Measurements from ENCODE around the gene ACKR4. TPM values are rescaled to one million over a fixed set of nuclear protein-coding genes. Genes with fewer than 3 reads are reported as not detected.

Gene ACKR4
- total and polyA plus RNA-seq, 2 donors from 2014 or later, result 1.0 to 1.1 TPM

DNA sequence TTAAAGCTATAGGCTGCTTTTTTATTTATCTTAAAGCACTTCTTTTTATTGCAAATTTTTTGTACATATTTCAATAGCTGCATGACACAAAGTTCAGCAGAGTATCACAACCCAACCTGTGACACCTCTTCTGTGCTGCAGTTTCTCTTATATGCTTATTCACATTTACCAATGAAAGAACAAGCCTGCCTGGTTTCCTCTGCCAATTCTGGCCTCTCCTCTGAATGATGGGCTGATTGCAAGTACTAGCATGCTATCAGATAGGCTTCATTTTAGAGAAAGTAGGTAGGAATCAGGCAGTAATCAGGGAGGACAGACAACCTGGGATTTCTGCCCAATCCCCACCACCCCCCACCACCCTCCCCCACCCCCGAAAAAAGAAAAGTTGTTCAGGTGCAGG, 26.6 kb downstream of the ACKR4 start:
- DNase-seq (no peak), FAIRE-seq (no peak)
- H3K36me3 ChIP-seq (ENCODE audit: control insufficient read depth in 2 of 3, insufficient read depth in 3 of 3, low read length in 3 of 3), result peaks cover 0 to 18% (median 16%) of the 10 kb centered on the region in 3 donors
- no peak overlapping the region for H3K27ac ChIP-seq (ENCODE audit: low read depth in 2 of 2, low read length in 2 of 2)
- TF ChIP-seq, protein P1, sequence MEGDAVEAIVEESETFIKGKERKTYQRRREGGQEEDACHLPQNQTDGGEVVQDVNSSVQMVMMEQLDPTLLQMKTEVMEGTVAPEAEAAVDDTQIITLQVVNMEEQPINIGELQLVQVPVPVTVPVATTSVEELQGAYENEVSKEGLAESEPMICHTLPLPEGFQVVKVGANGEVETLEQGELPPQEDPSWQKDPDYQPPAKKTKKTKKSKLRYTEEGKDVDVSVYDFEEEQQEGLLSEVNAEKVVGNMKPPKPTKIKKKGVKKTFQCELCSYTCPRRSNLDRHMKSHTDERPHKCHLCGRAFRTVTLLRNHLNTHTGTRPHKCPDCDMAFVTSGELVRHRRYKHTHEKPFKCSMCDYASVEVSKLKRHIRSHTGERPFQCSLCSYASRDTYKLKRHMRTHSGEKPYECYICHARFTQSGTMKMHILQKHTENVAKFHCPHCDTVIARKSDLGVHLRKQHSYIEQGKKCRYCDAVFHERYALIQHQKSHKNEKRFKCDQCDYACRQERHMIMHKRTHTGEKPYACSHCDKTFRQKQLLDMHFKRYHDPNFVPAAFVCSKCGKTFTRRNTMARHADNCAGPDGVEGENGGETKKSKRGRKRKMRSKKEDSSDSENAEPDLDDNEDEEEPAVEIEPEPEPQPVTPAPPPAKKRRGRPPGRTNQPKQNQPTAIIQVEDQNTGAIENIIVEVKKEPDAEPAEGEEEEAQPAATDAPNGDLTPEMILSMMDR (IDR thresholded peaks at IDR 0.05; ENCODE audit: borderline replicate concordance, extremely low read depth, insufficient read depth), result no peak
- no peaks in the 10 kb centered on the region for H3K4me1 ChIP-seq (ENCODE audit: control insufficient read depth in 2 of 3, insufficient read depth in 2 of 3, low read depth in 1 of 3, low read length in 3 of 3)
- no peak overlapping the region for H3K9ac ChIP-seq (ENCODE audit: low read length in 3 of 3)
- H3K4me3 ChIP-seq (ENCODE audit: low read length in 3 of 3), result no peak overlapping the region
- H3K27me3 ChIP-seq (ENCODE audit: control insufficient read depth, insufficient read depth, low read length), result no peaks in the 10 kb centered on the region
- intact Hi-C loops (cut with DNase I), result no loop called here
- H3K9me3 ChIP-seq (ENCODE audit: control insufficient read depth in 2 of 3, insufficient read depth in 1 of 3, low read length in 3 of 3), result no peaks in the 10 kb centered on the region

DNA sequence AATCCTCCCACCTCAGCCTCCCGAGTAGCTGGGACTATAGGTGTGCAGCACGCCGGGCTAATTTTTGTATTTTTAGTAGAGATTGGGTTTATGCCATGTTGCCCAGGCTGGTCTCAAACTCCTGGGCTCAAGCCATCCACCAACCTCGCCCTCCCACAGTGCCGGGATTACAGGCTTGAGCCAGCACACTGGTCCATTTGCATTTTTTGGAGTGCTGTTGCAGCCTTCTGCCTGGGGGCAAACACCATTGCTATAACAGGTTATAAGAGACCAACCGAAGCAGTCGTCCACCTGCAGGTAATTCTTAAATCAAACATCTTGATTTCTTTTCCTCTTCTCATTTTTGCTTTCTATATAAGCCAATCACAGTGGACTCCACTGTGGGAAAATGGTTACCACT, 27.7 kb downstream of the ACKR4 start:
- Histone ChIP-seq H3K4me3 (ENCODE audit: low read length in 3 of 3) (no peak overlapping the region), H3K27ac (ENCODE audit: low read depth in 2 of 2, low read length in 2 of 2) (no peak overlapping the region), H3K27me3 (ENCODE audit: control insufficient read depth, insufficient read depth, low read length) (no peaks in the 10 kb centered on the region), H3K9me3 (ENCODE audit: control insufficient read depth in 2 of 3, insufficient read depth in 1 of 3, low read length in 3 of 3) (no peaks in the 10 kb centered on the region), H3K9ac (ENCODE audit: low read length in 3 of 3) (no peak overlapping the region), H3K4me1 (ENCODE audit: control insufficient read depth in 2 of 3, insufficient read depth in 2 of 3, low read depth in 1 of 3, low read length in 3 of 3) (no peaks in the 10 kb centered on the region), H3K36me3 (ENCODE audit: control insufficient read depth in 2 of 3, insufficient read depth in 3 of 3, low read length in 3 of 3) (peaks cover 0 to 18% (median 17%) of the 10 kb centered on the region in 3 donors)
- no peak for DNase-seq
- no peak for FAIRE-seq
- TF ChIP-seq, protein P1 (IDR thresholded peaks at IDR 0.05; ENCODE audit: borderline replicate concordance, extremely low read depth, insufficient read depth), result no peak
- intact Hi-C loops (cut with DNase I), result no loop called here

DNA sequence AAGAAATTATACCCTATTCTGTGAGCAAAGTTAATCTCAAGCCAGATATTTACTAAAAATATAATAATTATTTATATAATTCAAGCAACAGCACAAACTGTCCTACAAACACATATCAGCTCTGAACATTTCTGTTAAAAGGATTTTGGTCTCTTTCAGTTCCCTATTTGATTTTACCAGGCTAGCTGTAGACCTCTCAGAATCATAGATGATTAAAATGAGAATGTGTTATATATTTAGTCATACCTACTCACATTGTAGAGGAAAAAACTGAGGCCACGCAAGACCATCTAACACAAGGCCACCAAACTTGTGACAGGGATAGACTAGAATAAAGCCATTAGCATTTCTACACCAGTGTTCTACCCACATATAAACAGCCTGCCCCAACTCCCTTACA, 28.5 kb downstream of the ACKR4 start:
- intact Hi-C loops (cut with DNase I), result no loop called here
- no peak for FAIRE-seq

More for the DNA sequence above, 28.5 kb downstream of the ACKR4 start:
- no peaks in the 10 kb centered on the region for H3K9me3 ChIP-seq (ENCODE audit: control insufficient read depth in 2 of 3, insufficient read depth in 1 of 3, low read length in 3 of 3)
- no peaks in the 10 kb centered on the region for H3K4me1 ChIP-seq (ENCODE audit: control insufficient read depth in 2 of 3, insufficient read depth in 2 of 3, low read depth in 1 of 3, low read length in 3 of 3)
- no peak overlapping the region for H3K4me3 ChIP-seq (ENCODE audit: low read length in 3 of 3)
- no peaks in the 10 kb centered on the region for H3K27me3 ChIP-seq (ENCODE audit: control insufficient read depth, insufficient read depth, low read length)
- H3K27ac ChIP-seq (ENCODE audit: low read depth in 2 of 2, low read length in 2 of 2), result no peak overlapping the region
- H3K36me3 ChIP-seq (ENCODE audit: control insufficient read depth in 2 of 3, insufficient read depth in 3 of 3, low read length in 3 of 3), result peaks cover 0 to 23% (median 16%) of the 10 kb centered on the region in 3 donors
- TF ChIP-seq, protein P1 (IDR thresholded peaks at IDR 0.05; ENCODE audit: borderline replicate concordance, extremely low read depth, insufficient read depth), result no peak
- no peak overlapping the region for H3K9ac ChIP-seq (ENCODE audit: low read length in 3 of 3)
- no peak for DNase-seq
